HEK293 (cell line): ENCODE results near the gene PARD3B.

ENCODE experiments used
- FEZF1 ChIP-seq: fragments of 450-650 bp; formaldehyde crosslinking; IDR thresholded peaks from 2 replicates; pipeline ENCODE4 v1.5.1; 2016; ENCODE audit warnings: missing biosample characterization, missing genetic modification characterization
- KLF1 ChIP-seq: fragments of 450-650 bp; formaldehyde crosslinking; IDR thresholded peaks from 2 replicates; pipeline ENCODE4 v1.5.1; 2016; ENCODE audit warnings: missing biosample characterization, missing genetic modification characterization
- SETDB1 ChIP-seq: IDR thresholded peaks from one replicate; pipeline ENCODE4 v1.6.1; 2017; ENCODE audit warnings: mild to moderate bottlenecking, low read length, moderate library complexity, mixed read lengths; ENCODE audit not compliant: insufficient read length
- WT1 ChIP-seq: fragments of 450-650 bp; formaldehyde crosslinking; IDR thresholded peaks from 2 replicates; pipeline ENCODE4 v1.5.1; 2016; ENCODE audit warnings: missing biosample characterization, missing genetic modification characterization
- ZNF24 ChIP-seq: fragments of 450-650 bp; formaldehyde crosslinking; IDR thresholded peaks from 2 replicates; pipeline ENCODE4 v1.5.1; 2016; ENCODE audit warnings: missing biosample characterization, missing genetic modification characterization
- ZNF274 ChIP-seq, 2 experiments: fragments of 200-500 bp in 1 of 2; fragments of 450-650 bp in 1 of 2; sonication (Bioruptor generic) in 1 of 2; formaldehyde crosslinking in 1 of 2; IDR thresholded peaks; 2 replicates each; pipeline versions ENCODE4 v1.5.1 to v1.6.1; 2014 to 2016; ENCODE audit warnings: borderline replicate concordance in 1 of 2, inconsistent platforms in 1 of 2, low read length in 1 of 2, missing biosample characterization in 1 of 2, missing genetic modification characterization in 1 of 2
- ZNF302 ChIP-seq: fragments of 450-650 bp; formaldehyde crosslinking; IDR thresholded peaks from 2 replicates; pipeline ENCODE4 v1.5.1; 2016; ENCODE audit warnings: missing biosample characterization, missing genetic modification characterization, low read depth
- TF ChIP-seq, protein P1 (sequence below): fragments of 450-650 bp; formaldehyde crosslinking; IDR thresholded peaks from 2 replicates; pipeline ENCODE4 v1.5.1; 2016; ENCODE audit warnings: missing biosample characterization, missing genetic modification characterization
- TF ChIP-seq, protein P2 (sequence below): fragments of 450-650 bp; formaldehyde crosslinking; IDR thresholded peaks from 2 replicates; pipeline ENCODE4 v1.5.1; 2016; ENCODE audit warnings: missing biosample characterization, missing genetic modification characterization, borderline replicate concordance

DNA sequence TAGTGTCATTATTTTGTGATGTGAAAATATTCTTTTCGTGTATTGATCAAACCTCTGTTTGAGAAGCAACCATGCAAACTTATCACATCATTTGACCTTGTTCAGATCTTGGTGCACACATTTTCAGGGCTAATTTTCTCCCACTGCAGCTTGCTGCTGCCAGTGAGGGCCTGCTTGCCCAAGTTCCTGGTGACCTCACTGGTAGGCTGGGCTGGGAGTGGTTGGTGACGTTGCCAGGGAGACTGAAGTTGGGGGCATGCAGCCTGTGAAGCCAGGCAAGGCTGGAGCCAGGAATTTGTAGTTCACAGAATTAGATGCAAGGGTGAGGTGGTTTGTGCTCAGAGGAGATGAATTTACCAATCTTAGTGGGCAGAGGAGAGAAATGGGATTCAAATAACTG lies 38.5 kb downstream of the PARD3B start:
- TF ChIP-seq, protein P1, sequence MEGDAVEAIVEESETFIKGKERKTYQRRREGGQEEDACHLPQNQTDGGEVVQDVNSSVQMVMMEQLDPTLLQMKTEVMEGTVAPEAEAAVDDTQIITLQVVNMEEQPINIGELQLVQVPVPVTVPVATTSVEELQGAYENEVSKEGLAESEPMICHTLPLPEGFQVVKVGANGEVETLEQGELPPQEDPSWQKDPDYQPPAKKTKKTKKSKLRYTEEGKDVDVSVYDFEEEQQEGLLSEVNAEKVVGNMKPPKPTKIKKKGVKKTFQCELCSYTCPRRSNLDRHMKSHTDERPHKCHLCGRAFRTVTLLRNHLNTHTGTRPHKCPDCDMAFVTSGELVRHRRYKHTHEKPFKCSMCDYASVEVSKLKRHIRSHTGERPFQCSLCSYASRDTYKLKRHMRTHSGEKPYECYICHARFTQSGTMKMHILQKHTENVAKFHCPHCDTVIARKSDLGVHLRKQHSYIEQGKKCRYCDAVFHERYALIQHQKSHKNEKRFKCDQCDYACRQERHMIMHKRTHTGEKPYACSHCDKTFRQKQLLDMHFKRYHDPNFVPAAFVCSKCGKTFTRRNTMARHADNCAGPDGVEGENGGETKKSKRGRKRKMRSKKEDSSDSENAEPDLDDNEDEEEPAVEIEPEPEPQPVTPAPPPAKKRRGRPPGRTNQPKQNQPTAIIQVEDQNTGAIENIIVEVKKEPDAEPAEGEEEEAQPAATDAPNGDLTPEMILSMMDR = no peak
- no peak for TF ChIP-seq ZNF274 (IDR thresholded peaks at IDR 0.05; ENCODE audit: low read length)
- TF ChIP-seq ZNF274 (tag by site-specific recombination; IDR thresholded peaks at IDR 0.05; ENCODE audit: borderline replicate concordance) = no peak
- TF ChIP-seq, protein P2, sequence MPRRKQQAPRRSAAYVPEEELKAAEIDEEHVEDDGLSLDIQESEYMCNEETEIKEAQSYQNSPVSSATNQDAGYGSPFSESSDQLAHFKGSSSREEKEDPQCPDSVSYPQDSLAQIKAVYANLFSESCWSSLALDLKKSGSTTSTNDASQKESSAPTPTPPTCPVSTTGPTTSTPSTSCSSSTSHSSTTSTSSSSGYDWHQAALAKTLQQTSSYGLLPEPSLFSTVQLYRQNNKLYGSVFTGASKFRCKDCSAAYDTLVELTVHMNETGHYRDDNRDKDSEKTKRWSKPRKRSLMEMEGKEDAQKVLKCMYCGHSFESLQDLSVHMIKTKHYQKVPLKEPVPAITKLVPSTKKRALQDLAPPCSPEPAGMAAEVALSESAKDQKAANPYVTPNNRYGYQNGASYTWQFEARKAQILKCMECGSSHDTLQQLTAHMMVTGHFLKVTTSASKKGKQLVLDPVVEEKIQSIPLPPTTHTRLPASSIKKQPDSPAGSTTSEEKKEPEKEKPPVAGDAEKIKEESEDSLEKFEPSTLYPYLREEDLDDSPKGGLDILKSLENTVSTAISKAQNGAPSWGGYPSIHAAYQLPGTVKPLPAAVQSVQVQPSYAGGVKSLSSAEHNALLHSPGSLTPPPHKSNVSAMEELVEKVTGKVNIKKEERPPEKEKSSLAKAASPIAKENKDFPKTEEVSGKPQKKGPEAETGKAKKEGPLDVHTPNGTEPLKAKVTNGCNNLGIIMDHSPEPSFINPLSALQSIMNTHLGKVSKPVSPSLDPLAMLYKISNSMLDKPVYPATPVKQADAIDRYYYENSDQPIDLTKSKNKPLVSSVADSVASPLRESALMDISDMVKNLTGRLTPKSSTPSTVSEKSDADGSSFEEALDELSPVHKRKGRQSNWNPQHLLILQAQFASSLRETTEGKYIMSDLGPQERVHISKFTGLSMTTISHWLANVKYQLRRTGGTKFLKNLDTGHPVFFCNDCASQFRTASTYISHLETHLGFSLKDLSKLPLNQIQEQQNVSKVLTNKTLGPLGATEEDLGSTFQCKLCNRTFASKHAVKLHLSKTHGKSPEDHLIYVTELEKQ = no peak
- no peak for TF ChIP-seq FEZF1 (tag by site-specific recombination)
- TF ChIP-seq KLF1 = no peak
- TF ChIP-seq WT1 (tag by site-specific recombination) = no peak
- no peak for TF ChIP-seq ZNF302 (tag by site-specific recombination)
- TF ChIP-seq SETDB1 = no peak
- TF ChIP-seq ZNF24 (tag by site-specific recombination) = no peak
